Adrenal gland (tissue), 5 donors: Measurements from ENCODE around the gene ASCL4.
A peak's percentile ranks its signal among the peaks of the same experiment; 100 is the strongest.

Experiments used
- CTCF ChIP-seq, 6 experiments: fragments of 450-650 bp in 4 of 6; fragments of 200-600 bp in 2 of 6; sonication (generic) in 1 of 6; IDR thresholded peaks; 1 replicate in 5 of 6; 2 replicates in 1 of 6; pipeline versions ENCODE4 v1.5.1 to v1.8.0; 2016 to 2021; ENCODE audit warnings: antibody characterized with exemption in 6 of 6, mild to moderate bottlenecking in 2 of 6, moderate library complexity in 1 of 6
- POLR2A ChIP-seq, 2 donors: fragments of 450-650 bp; IDR thresholded peaks; one replicate each; pipeline ENCODE4 v1.6.1; 2017; ENCODE audit warnings: antibody characterized with exemption in 2 of 2, mild to moderate bottlenecking in 2 of 2, moderate library complexity in 1 of 2
- donor health status: DM: no; HTN: no; CAD: no.

GRCh38 chr12:107759410-107759809 lies 15.1 kb upstream of the ASCL4 start:
- TF ChIP-seq CTCF (IDR thresholded peaks at IDR 0.05), result no peak
- peak in 1 of 2 donors; percentile 52 for TF ChIP-seq POLR2A (IDR thresholded peaks at IDR 0.05)
